Measurements from ENCODE around the gene PAX5.

GRCh38 chr9:36988848-36989247 is 45.2 kb downstream of the PAX5 start:
- TF ChIP-seq SP1 (IDR thresholded peaks at IDR 0.05) (no peak), SUZ12 (IDR thresholded peaks at IDR 0.05) (no peak), FOXA1 (IDR thresholded peaks at IDR 0.05) (no peak), ELF4 (IDR thresholded peaks at IDR 0.05) (no peak), FOXK2 (IDR thresholded peaks at IDR 0.05) (no peak), BHLHE40 (IDR thresholded peaks at IDR 0.05; ENCODE audit: borderline replicate concordance) (no peak), ARNT (IDR thresholded peaks at IDR 0.05) (no peak), PKNOX1 (IDR thresholded peaks at IDR 0.05) (no peak), CTBP1 (IDR thresholded peaks at IDR 0.05; ENCODE audit: borderline replicate concordance) (no peak), FOXM1 (IDR thresholded peaks at IDR 0.05; ENCODE audit: borderline replicate concordance) (no peak), ZNF384 (IDR thresholded peaks at IDR 0.05) (no peak), L3MBTL2 (conservative IDR thresholded peaks at IDR 0.05) (no peak), TARDBP (IDR thresholded peaks at IDR 0.05) (no peak)
